DND-41 (cell line): ENCODE data around the gene FOXL1.

Experiments used
- EZH2 ChIP-seq: IDR thresholded peaks from 3 replicates; pipeline ENCODE4 v1.6.1; 2012; ENCODE audit warnings: borderline replicate concordance, low read depth, mild to moderate bottlenecking, moderate library complexity, low read length, inconsistent platforms; ENCODE audit not compliant: severe bottlenecking
- TF ChIP-seq, protein P1 (sequence below): IDR thresholded peaks from 2 replicates; pipeline ENCODE4 v1.5.1; 2012; ENCODE audit warnings: borderline replicate concordance, low read length, moderate library complexity, mild to moderate bottlenecking; ENCODE audit not compliant: poor library complexity, severe bottlenecking; ENCODE audit errors: extremely low read depth

GRCh38 chr16:86571530-86571915 lies 6.8 kb upstream of the FOXL1 start:
- TF ChIP-seq, protein P1, sequence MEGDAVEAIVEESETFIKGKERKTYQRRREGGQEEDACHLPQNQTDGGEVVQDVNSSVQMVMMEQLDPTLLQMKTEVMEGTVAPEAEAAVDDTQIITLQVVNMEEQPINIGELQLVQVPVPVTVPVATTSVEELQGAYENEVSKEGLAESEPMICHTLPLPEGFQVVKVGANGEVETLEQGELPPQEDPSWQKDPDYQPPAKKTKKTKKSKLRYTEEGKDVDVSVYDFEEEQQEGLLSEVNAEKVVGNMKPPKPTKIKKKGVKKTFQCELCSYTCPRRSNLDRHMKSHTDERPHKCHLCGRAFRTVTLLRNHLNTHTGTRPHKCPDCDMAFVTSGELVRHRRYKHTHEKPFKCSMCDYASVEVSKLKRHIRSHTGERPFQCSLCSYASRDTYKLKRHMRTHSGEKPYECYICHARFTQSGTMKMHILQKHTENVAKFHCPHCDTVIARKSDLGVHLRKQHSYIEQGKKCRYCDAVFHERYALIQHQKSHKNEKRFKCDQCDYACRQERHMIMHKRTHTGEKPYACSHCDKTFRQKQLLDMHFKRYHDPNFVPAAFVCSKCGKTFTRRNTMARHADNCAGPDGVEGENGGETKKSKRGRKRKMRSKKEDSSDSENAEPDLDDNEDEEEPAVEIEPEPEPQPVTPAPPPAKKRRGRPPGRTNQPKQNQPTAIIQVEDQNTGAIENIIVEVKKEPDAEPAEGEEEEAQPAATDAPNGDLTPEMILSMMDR = no peak
- TF ChIP-seq EZH2 = no peak
